Upper lobe of left lung (tissue), 6 donors: ENCODE measurements around the gene ZSWIM6. TPM values are rescaled to one million over a fixed set of nuclear protein-coding genes. Genes with fewer than 3 reads are reported as not detected.

ENCODE experiments used
- ATAC-seq, 2 donors: fragments of 200-7000 bp; cut with Tn5 transposase; one replicate each; pipeline ENCODE4 v1.9.1; 2022; ENCODE audit warnings: mild to moderate bottlenecking in 2 of 2, moderate library complexity in 2 of 2; ENCODE audit not compliant: low FRiP score in 2 of 2
- DNase-seq, 2 donors: peaks; one replicate each; pipeline ENCODE4 v3.0.0-alpha.2; 2019 to 2020
- H3K27ac ChIP-seq, 4 donors: fragments of 200-600 bp; sonication (generic); one replicate each; pipeline ENCODE4 v1.5.1; 2016 to 2019
- H3K27me3 ChIP-seq, 4 donors: fragments of 200-600 bp; sonication (generic); one replicate each; pipeline ENCODE4 v1.5.1; 2017 to 2019
- H3K36me3 ChIP-seq, 4 donors: fragments of 200-600 bp; sonication (generic); one replicate each; pipeline ENCODE4 v1.5.1; 2016 to 2019
- H3K4me1 ChIP-seq, 4 donors: fragments of 200-600 bp; sonication (generic); one replicate each; pipeline ENCODE4 v1.5.1; 2018 to 2019
- H3K4me3 ChIP-seq, 4 donors: fragments of 200-600 bp; sonication (generic); one replicate each; pipeline ENCODE4 v1.5.1; 2017 to 2019; ENCODE audit warnings: mild to moderate bottlenecking in 2 of 4, moderate library complexity in 1 of 4
- H3K9me3 ChIP-seq, 4 donors: fragments of 200-600 bp; sonication (generic); one replicate each; pipeline ENCODE4 v1.5.1; 2018 to 2019
- CTCF ChIP-seq, 6 experiments: fragments of 450-650 bp in 4 of 6; fragments of 200-600 bp in 2 of 6; sonication (generic) in 2 of 6; IDR thresholded peaks; one replicate each; pipeline ENCODE4 v1.5.1; 2016 to 2019; ENCODE audit warnings: antibody characterized with exemption in 6 of 6
- EP300 ChIP-seq, 4 donors: sonication (generic); formaldehyde crosslinking; IDR thresholded peaks; one replicate each; pipeline ENCODE4 v1.5.1; 2017; ENCODE audit warnings: antibody characterized with exemption in 4 of 4, control low read depth in 2 of 4
- POLR2A ChIP-seq, 4 donors: fragments of 450-650 bp; IDR thresholded peaks; one replicate each; pipeline ENCODE4 v1.5.1; 2016 to 2017; ENCODE audit warnings: antibody characterized with exemption in 4 of 4, mild to moderate bottlenecking in 2 of 4
- POLR2AphosphoS5 ChIP-seq, 2 donors: sonication (generic); formaldehyde crosslinking; IDR thresholded peaks; one replicate each; pipeline ENCODE4 v1.5.1; 2017; ENCODE audit warnings: antibody characterized with exemption in 2 of 2
- WGBS, 2 donors: methylation state at CpG; one replicate each; pipeline ENCODE4 v1.1.5; 2017 to 2018; 5-methylcytosine and 5-hydroxymethylcytosine counted together
- total RNA-seq, 6 donors: library from RNA; depleted of rRNA in 4 of 6; stranded (reverse); fragments of >200 nt in 4 of 6; gene quantifications; one replicate each; pipeline versions ENCODE4 v1.1.0 to v1.2.1, GENCODE V29; 2016 to 2021
- donor health status: DM: no; HTN: no; CAD: no; lungs with moderate emphysema.
- donor health status: DM: no; HTN: yes; CAD: no; lungs with severe emphysema.

Gene ZSWIM6
- total RNA-seq, 6 donors from 2014 or later: 10.5 to 22.3 (median 15.7) TPM

GRCh38 chr5:61303346-61303745 is 28.7 kb upstream of the ZSWIM6 start:
- H3K27me3 ChIP-seq: no peaks in the 10 kb centered on the region
- H3K27ac ChIP-seq: peak overlapping the region in 1 of 4 donors; percentile 71
- no peaks in the 10 kb centered on the region for H3K9me3 ChIP-seq
- H3K4me1 ChIP-seq: peaks cover 19 to 30% (median 28%) of the 10 kb centered on the region in 4 donors
- no peak for TF ChIP-seq CTCF (IDR thresholded peaks at IDR 0.05)
- TF ChIP-seq POLR2A (IDR thresholded peaks at IDR 0.05): no peak
- no peak for TF ChIP-seq EP300 (IDR thresholded peaks at IDR 0.05)
- TF ChIP-seq POLR2AphosphoS5 (IDR thresholded peaks at IDR 0.05): no peak
- H3K36me3 ChIP-seq: no peaks in the 10 kb centered on the region
- 21 to 29% methylated on average over 4 of the region's 4 CpGs for WGBS, 2 donors
- DNase-seq: no peak
- no peak overlapping the region for H3K4me3 ChIP-seq
- no peak for ATAC-seq

- H3K9me3 ChIP-seq: no peaks in the 10 kb centered on the region
- peaks cover 12 to 26% (median 23%) of the 10 kb centered on the region in 4 donors for H3K4me1 ChIP-seq
- DNase-seq: peak; percentile 27 to 63
- ATAC-seq: peak; percentile 72 to 85
- no peaks in the 10 kb centered on the region for H3K27me3 ChIP-seq
- H3K36me3 ChIP-seq: no peaks in the 10 kb centered on the region
- H3K4me3 ChIP-seq: no peak overlapping the region
- peak in 2 of 4 donors; percentile 12 to 58 for TF ChIP-seq EP300 (IDR thresholded peaks at IDR 0.05)
- TF ChIP-seq POLR2A (IDR thresholded peaks at IDR 0.05): peak in 1 of 4 donors; percentile 21
- no peak for TF ChIP-seq CTCF (IDR thresholded peaks at IDR 0.05)
- TF ChIP-seq POLR2AphosphoS5 (IDR thresholded peaks at IDR 0.05): peak; percentile 16 to 30
- WGBS, 2 donors: 54 to 55% methylated on average over 12 to 15 of the region's 15 CpGs
- H3K27ac ChIP-seq: peak overlapping the region in 3 of 4 donors; percentile 40 to 71 (median 48)
These were observed 27.3 kb upstream of the ZSWIM6 start for GRCh38 chr5:61304590-61305381.

GRCh38 chr5:61306531-61307131 is 25.4 kb upstream of the ZSWIM6 start:
- no peak for DNase-seq
- WGBS, 2 donors: 82 to 83% methylated on average over 5 of the region's 5 CpGs
- peaks cover 7 to 21% (median 19%) of the 10 kb centered on the region in 4 donors for H3K4me1 ChIP-seq
- no peaks in the 10 kb centered on the region for H3K36me3 ChIP-seq
- TF ChIP-seq POLR2A (IDR thresholded peaks at IDR 0.05): no peak
- no peak for TF ChIP-seq CTCF (IDR thresholded peaks at IDR 0.05)
- no peak for TF ChIP-seq POLR2AphosphoS5 (IDR thresholded peaks at IDR 0.05)
- TF ChIP-seq EP300 (IDR thresholded peaks at IDR 0.05): no peak
- H3K27me3 ChIP-seq: no peaks in the 10 kb centered on the region
- H3K9me3 ChIP-seq: no peaks in the 10 kb centered on the region
- ATAC-seq: peak in 1 of 2 donors; percentile 49
- H3K4me3 ChIP-seq: no peak overlapping the region
- no peak overlapping the region for H3K27ac ChIP-seq

GRCh38 chr5:61307191-61307590 is 24.9 kb upstream of the ZSWIM6 start:
- no peaks in the 10 kb centered on the region for H3K27me3 ChIP-seq
- peaks cover 1 to 20% (median 14%) of the 10 kb centered on the region in 4 donors for H3K4me1 ChIP-seq
- no peak for DNase-seq
- 88% methylated on average over 3 of the region's 3 CpGs for WGBS, 2 donors
- H3K9me3 ChIP-seq: no peaks in the 10 kb centered on the region
- ATAC-seq: no peak
- no peaks in the 10 kb centered on the region for H3K36me3 ChIP-seq
- TF ChIP-seq CTCF (IDR thresholded peaks at IDR 0.05): no peak
- no peak for TF ChIP-seq POLR2AphosphoS5 (IDR thresholded peaks at IDR 0.05)
- TF ChIP-seq POLR2A (IDR thresholded peaks at IDR 0.05): no peak
- TF ChIP-seq EP300 (IDR thresholded peaks at IDR 0.05): no peak
- no peak overlapping the region for H3K27ac ChIP-seq
- no peak overlapping the region for H3K4me3 ChIP-seq
